HG03469 (cell line): ENCODE measurements around the gene DLG2.

Experiments
- ATAC-seq: cut with Tn5 transposase; IDR thresholded peaks from one replicate; pipeline ENCODE4 v1.9.1; 2021; ENCODE audit warnings: mild to moderate bottlenecking, moderate library complexity, moderate number of reproducible peaks; ENCODE audit not compliant: unreplicated experiment

DLG2 gene

DNA sequence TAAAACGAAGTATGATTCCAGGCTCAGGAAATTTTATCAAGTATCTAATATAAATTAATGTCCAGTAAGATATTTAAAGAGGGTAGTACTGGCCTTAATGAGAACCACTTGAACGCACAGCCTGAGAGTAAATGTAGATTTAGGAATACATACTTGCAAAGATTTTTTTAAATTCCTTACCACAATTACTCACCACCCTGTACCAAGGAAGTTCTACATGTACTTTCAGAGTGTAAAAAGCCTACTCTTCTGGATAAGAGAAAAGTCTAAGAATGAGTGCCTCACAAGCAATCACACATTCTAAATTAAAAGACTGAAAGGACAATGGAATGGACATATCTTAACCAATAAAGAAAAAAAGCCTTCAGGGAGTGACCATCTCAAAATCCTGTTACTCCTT lies 697.4 kb downstream of the DLG2 start:
- no peak for ATAC-seq

DNA sequence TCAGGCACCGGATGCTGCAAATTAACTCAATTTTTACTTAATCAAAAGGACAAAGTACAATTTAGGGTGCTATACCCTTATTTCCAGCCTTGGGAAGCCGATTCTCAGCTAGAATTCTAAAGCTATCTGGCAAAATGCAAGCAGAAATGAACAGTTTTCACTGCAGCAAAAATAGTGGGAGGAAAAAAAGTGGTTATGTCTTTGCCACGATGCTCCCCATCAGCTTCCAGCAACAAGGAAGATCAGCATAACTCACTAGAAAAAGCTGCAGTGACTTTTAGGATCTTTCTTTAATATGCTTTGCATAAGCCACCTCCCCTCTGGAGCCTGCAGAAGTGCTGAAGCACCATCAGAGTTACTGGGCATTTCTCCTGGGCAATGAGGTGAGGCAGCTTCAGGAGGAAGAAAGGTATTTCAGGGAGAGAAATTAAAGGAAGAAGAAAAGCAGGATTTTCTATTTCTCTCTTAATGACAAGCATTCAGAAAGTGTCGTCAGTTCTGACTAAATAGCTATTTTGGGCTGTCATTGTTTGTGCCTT lies 702.9 kb downstream of the DLG2 start:
- ATAC-seq, result no peak

DNA sequence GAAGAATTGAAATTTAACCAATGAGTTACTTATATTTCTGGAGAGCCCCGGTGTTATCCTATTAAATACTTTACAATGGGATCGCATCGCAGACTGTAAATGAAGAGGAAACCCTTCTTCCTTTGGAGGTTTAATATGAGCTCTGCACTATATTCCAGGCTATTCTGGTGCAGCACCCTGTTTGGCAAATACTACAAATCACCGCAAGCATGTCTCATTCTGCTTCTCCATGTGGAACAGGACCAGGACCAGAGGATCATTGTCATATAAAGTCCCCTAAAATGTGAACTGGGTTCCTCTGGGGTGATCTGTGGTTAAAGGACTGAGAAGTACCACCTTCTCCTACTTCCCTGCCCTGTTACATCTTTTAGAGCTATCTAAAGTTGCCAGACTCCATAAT lies 703.7 kb downstream of the DLG2 start:
- ATAC-seq, result no peak

DNA sequence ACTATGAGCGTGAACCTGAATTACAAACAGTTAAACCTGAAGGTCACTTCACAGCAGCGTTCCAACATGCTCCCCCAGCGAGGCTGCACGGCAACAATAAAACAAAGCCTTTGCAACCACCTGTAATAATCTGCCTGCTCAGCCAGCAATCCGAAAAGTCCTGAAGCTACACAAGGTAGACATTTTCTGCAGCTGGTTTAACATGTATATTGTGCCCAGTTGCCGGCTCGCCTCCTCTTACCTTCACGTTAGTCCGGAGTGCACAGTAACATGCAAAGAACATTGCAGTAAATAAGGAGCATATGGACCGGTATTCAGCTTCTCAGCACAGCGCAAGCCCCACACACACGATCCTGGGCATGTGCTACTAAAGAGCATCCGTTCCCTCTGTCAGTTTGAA lies 704.3 kb downstream of the DLG2 start:
- ATAC-seq, result no peak

DNA sequence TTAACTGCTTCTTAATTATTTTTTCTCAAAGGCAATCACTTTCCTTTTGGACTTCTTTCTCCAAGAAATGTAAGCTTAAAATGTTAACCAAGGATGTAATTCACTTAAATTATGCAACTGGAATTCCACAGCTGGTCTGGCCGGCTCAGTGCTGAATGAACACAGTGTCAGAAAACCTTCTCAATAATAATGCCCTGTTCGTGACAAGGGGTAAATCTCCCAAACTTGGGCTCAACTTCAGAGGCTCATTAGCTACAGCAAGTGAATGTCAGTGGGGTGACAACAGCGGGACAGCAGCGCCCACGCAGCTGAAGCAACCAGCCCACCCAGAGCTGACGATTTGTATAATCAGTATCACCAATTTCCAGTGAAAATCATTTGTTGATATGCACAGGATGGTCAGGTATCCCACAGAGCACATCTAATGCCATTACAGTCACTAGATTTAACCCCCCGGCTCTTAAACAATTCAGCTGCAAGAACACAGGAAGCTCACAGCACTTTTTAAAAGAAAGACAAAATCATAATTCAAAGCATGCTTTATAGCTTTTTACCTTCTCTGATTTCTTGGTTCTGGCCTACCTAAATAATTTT lies 704.8 kb downstream of the DLG2 start:
- ATAC-seq, result no peak

DNA sequence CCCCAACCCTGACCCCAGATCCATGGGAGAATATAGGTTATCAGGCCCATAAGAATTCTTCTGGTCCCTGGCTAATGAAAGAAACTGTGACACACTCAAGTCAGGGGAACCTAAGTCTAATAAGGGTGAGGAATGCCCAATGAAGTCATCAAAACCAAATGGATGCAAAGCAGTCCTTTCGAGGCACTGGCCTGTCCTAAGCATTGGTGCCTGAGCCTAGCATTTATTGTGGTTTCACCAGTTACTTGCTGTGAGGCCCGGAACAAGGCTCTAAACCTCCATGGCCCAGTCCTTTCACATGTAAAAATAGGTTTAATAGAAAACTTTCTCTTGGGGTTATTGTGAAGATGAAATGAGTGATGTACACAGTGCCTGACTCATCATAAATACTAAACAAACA lies 712.6 kb downstream of the DLG2 start:
- no peak for ATAC-seq

DNA sequence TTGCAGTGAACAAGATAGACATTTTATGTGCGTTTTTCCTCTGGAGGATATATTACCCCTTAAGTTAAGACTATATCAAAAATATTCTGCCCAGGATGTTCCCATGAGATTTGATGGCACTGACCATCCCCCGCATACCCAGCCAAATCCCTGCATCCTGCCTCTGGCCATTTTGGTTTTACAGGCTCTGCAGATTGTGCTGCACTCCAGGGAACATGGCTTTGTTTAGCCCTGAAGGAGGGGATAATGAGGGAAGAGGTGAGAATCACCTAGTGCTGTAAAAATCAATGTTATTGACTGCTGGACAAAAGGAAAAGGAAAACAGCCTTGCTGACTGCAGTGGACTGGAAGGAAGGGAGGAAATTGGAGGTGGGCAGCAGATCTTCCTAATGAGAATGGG lies 717.4 kb downstream of the DLG2 start:
- ATAC-seq, result no peak

DNA sequence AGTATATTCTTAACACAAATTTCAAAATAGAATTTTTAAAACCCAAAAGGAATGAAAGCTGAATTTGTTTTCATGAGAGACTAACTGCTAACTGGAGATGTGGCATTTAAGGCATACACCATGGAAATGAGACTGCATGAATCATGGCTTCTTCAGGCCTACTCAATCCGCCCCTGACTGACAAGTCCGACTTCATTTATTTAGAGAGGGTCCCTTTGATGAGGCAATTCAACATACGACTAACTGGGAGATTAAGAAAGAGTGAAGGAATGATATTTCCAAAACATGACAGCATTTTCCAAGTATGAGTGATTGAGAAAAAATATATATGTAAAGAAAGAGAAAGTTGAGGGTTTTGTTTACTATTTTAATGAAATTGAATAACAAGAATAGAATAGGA lies 720.1 kb downstream of the DLG2 start:
- no peak for ATAC-seq

DNA sequence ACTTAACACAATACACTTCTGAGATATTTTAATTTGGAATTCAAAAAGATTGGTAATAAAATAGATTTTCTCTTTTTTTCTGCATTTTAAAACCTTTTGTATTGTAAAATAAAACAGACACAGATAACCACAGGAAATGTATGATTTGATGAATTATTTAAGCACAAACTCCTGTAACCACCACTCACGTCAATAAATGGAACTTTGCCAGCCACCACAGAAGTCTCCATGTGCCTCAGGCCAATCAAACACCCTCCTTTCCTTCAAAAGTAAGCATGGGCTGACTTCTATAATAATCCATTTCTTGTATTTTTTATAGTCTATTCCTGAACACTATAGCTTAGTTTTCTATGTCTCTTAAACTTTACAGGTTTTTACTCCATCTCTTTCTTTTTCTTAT lies 721.7 kb downstream of the DLG2 start:
- ATAC-seq, result no peak

DNA sequence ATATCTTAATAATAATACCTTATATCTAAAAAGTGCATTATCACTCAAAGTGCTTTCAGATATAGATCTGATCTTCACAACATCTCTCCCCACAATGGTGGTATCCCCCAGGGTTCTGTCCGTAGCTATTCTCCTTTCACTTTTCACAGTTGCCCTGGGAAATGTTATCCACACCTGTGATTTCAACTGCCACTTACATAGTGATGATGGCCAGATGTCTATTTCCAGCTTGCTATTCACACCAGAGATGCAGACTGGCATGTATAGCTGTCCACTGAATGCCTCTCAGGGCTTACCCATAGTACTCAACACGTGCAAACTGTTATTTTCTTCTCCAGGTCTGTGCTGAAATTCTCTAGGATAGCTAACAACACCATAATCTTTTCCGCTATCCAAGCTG lies 724.7 kb downstream of the DLG2 start:
- no peak for ATAC-seq

DNA sequence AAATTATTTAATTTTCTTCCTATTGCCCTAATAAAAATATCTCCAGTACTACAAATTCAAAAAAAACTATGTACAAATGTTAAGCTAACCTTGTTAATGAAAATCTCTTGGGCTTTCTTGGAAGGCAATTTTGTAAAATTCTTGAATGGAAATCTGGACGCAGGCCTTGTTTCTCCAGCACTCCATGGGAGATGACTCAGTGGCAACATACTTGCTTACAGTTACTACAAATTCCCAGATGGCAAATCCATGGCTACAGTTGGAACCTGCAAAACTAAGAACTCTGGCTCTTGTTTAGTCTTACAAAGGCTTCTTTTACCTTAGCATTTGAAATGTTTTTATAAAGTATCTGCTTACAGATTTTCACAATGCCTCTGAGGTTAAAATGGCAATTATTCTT lies 725.2 kb downstream of the DLG2 start:
- no peak for ATAC-seq

DNA sequence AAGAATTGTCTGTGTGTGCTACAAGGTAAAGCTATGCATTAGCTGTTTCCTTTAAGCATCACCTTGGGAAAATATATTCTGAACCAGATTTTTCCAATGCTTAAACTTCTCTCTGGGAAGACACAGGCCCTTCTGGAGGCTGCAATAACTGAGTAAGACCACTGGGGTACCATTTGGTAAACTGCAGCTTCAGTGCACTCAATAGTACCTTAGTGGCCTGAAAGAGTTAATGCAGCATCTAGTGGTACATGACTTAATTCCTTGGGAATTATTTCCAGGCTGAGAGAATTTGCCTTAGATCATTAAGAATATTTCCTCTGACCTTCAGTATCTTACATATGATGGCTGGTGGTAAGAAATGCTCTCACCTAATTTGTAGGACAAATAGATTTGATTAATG lies 727.4 kb downstream of the DLG2 start:
- no peak for ATAC-seq

DNA sequence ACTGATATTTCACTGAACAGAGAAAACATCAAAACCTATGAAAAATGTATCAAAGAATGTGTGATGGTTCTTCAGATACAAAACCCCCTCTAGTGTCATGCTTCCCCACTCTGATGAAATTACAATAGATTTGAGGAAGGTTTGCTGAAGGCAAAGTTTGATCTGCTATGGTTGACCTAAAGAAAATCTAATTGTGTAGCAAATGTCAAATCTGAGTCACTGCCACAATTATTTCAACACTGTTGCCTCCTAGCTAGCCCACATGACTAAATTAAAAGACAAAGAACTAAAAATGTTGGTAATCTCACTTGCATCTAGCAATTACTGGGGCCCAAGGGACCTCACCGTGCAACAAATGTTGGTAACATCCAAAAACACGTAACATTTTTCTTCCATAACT lies 728.0 kb downstream of the DLG2 start:
- ATAC-seq, result no peak

DNA sequence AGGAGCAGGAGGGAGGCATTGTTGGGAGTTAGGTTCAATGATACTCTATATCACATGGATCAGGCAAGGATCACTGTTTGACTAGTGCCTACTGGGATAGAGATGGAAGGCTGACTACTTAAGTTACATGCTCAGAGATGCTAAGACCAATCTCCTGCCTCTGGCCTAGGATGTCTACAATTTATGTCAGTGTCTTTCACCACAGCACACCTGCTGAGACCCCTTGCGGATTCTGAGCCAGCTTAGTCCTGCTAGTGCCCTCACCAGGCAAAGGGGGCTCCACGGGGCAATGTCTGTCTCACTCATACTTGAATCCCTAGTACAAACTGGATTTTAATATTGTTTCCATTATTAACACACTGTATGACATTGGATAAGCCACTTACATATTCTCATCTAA lies 732.5 kb downstream of the DLG2 start:
- no peak for ATAC-seq

DNA sequence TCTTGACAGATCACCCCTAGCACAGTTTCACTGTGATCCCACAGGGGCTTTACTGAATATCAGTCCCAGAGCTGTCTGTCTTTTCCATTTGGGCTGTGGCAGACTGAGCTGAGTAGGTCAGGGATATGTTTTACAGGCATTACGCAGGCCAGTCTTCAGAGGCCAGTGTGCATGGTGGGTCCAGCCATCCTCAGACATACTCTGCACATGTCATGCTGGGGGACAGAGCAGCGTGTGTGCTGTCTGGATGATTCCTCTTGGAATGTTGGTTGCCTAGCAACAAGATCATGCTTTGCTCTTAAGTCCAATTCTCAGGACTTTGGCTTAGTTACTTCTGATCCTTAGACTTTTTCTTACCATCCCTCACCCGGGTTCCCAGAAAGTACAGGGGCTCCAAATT lies 736.5 kb downstream of the DLG2 start:
- ATAC-seq, result no peak

DNA sequence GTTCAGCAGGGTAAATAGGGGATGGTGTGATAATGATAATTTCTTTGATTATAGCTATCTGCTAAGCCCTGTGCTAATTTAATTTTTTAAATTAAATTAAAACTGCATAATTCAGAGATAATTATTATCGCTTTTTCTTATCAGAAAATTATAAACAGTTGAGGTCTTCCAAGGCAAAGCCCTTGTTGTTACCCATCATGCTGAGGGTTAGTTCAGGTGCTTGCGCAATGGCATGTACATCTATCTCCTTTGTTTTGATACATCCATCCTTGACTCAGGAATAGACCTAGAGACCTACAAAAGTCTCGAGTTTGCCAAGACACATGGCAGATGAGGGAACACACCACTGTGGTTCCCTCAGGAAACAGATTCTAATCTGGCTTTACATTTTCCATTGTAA lies 737.6 kb downstream of the DLG2 start:
- no peak for ATAC-seq

DNA sequence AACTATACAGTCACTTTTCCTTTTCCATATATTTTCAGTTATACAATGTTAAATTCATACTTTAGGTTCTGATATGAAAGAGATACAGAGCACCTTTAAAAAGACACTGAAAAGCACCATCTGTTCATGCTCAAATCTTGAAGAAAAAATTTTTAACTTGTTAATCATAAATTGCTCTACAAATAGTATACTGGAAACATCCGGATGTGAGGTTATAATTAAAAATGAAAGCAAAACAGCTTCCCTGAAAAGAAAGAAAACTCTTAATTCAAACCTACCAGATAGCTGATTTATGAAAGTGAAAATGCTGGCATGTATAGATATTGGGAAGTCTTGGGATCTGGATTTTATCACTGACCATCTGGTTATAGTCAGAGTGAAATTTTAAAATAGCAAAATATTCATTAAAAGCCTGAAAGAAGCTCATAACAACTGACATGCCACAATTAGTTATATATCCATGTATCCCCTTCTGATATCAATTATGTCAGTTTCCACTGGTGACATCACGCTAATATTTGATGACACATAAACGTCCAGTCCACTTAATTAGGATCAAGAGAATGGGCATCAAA lies 740.0 kb downstream of the DLG2 start:
- ATAC-seq, result no peak

DNA sequence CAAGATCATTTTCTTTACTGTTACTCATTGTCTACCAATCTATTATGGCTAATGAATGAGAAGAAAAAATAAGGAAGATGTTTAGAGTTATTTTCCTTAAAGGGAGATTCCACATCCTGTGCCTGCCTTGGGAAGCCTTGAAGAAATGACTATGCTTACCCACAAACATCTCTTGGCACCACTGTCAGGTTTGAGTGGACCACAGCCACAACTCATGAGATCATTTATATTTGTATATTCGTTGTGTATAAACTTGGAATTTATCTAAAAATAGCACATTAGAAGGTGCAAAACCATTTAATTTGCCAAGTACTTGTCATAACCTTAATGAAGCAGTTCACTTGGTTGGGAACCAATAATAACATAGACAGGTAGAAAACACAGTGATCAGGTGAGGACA lies 740.8 kb downstream of the DLG2 start:
- ATAC-seq, result no peak

DNA sequence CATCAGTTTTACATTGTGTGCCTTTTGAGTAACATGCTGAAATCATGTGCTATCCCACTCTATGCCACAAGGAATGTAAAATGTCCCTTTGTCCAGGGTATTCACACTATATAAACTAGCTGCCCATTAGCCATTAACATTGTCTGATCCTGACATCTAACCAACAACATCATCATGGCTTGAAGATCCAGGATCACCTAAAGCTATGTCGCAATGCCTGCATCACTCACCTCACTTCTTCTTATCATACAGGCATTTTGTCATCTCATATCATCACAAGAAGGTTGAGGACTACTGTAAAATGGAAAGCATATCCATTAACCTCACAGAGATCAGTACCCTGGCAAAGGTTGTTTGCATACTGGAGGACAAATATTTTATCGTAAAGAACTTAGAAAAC lies 742.3 kb downstream of the DLG2 start:
- no peak for ATAC-seq

DNA sequence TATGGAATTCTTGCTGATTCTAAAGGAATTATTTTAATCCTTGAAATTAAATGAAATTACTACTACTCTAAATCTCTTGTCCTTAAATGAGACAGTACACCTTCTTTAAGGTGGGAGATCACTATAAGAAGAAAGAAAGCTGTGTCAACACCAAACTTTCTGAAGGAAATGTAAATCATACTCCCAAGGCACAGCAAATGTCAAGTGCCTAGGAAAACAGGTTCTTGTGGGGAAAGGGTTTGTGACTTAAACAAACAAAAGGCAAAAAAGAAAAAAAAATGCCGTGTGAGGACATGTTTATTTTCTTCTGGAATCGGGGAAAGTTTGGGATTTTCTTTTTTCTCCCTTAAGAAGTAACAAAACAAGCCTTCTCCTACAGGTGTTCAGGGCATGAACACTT lies 745.1 kb downstream of the DLG2 start:
- ATAC-seq, result no peak

DNA sequence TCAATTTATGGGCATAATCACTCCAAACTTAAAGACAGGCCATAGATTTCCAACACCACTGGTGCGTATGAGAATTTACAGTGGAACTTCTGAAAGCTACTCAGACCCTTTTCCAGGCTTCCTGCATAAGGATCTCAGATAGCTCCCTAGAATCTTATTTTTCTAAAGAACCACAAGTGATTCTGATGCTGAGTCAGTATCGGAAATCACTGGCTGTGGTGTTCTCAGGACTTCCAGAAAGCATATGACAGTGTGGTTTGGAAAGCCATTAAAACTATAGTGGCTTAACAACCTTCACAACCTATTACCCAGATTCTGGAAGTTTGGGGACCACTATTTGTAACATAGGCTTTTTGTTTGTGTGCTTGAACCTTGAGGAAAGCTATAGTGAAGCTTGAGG lies 756.0 kb downstream of the DLG2 start:
- ATAC-seq, result no peak

DNA sequence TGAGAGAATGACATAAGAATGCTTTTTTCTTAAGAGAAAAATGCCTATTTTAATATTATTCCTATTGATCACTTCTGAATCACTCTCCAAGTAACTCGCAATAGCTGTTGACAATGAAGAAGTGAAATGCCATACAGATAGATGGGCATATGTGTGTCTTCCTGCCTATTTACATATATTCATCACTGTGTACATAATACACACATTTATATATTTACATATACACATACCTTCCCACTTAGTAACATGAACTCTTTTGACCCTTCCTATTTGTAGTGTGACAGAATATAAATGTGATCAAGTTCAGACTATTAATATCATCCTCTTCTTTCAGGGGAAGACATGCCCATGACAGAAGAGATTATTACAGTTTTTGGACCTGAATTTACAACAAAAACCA lies 756.7 kb downstream of the DLG2 start:
- ATAC-seq, result no peak

DNA sequence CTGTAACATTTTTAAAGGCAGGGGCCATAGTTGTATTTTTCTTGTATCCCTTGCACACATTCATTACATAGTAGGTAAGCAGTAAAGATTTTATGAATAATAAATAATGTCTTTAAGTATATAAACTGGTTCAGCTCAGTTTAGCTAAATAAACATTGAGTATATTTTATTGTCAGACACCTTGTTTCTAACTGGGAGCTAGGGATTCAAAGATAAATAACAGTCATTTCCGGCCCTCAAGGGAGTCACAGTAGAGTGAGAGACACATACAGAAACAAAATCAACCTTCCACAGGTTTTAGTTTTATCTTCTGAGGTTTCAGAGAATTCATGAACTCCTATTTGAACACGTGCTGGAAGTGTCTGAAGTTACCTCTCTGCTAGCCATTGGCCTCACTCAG lies 760.2 kb downstream of the DLG2 start:
- ATAC-seq, result no peak
